NB4 (cell line): ENCODE measurements around the gene SLC25A39.

Experiments used
- DNase-seq: peaks from one replicate; pipeline ENCODE4 v3.0.0; 2010; ENCODE audit warnings: low read depth
- H3K4me3 ChIP-seq: one replicate; pipeline ENCODE4 v1.5.1; 2011; ENCODE audit warnings: mild to moderate bottlenecking, low read depth, low read length, moderate library complexity
- MYC ChIP-seq: IDR thresholded peaks from 2 replicates; pipeline ENCODE4 v1.6.1; 2011; ENCODE audit warnings: low read depth, low read length
- POLR2A ChIP-seq: IDR thresholded peaks from 2 replicates; pipeline ENCODE4 v1.6.1; 2011; ENCODE audit warnings: mild to moderate bottlenecking; ENCODE audit not compliant: insufficient read length; ENCODE audit errors: extremely low read depth
- TF ChIP-seq, protein P1 (sequence below): IDR thresholded peaks from one replicate; pipeline ENCODE4 v1.5.1; 2012; ENCODE audit warnings: low read depth, low read length
- TF ChIP-seq, protein P2 (sequence below): IDR thresholded peaks from 2 replicates; pipeline ENCODE4 v1.6.1; 2011; ENCODE audit warnings: low read depth, low read length

SLC25A39 gene

DNA sequence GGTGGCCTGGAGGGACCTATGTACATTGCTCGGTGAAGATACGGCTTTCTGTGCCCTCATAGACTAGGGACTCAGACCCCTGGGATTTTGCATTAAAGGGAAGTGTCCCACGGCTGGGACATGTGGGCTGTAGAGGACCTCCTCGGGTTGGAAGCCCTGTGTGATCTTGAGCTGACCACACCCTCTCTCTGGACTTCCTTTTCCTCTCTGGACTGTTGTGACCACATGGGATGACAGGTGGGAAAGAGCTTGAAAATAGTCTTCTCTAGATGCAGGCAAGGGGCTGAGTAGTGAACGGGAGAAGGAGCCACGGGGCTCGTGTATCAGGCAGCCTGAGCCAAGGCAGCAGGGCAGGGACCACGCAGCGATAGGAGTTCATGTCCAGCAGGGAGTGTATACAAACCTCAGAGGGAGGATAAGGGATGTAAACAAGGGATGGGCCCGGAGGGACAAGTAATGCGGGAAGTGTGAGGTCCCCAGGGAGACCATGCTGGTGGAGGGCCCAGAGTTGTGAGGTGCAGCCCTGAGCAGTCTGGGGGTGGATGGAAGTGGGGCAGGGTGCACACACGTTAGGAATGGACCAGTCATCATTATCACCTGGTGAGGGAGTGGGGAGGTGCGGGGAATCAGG, 52.2 kb downstream of the SLC25A39 start:
- TF ChIP-seq, protein P1, sequence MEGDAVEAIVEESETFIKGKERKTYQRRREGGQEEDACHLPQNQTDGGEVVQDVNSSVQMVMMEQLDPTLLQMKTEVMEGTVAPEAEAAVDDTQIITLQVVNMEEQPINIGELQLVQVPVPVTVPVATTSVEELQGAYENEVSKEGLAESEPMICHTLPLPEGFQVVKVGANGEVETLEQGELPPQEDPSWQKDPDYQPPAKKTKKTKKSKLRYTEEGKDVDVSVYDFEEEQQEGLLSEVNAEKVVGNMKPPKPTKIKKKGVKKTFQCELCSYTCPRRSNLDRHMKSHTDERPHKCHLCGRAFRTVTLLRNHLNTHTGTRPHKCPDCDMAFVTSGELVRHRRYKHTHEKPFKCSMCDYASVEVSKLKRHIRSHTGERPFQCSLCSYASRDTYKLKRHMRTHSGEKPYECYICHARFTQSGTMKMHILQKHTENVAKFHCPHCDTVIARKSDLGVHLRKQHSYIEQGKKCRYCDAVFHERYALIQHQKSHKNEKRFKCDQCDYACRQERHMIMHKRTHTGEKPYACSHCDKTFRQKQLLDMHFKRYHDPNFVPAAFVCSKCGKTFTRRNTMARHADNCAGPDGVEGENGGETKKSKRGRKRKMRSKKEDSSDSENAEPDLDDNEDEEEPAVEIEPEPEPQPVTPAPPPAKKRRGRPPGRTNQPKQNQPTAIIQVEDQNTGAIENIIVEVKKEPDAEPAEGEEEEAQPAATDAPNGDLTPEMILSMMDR: no peak
- TF ChIP-seq MYC: no peak
- TF ChIP-seq, protein P2, sequence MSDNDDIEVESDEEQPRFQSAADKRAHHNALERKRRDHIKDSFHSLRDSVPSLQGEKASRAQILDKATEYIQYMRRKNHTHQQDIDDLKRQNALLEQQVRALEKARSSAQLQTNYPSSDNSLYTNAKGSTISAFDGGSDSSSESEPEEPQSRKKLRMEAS: no peak
- TF ChIP-seq POLR2A: no peak
- DNase-seq: no peak
- H3K4me3 ChIP-seq: no peak overlapping the region
